NB4 (cell line): ENCODE results near the gene IL9R.

Source experiments
- MAX ChIP-seq: IDR thresholded peaks from 2 replicates; pipeline ENCODE4 v1.6.1; 2011; ENCODE audit warnings: low read depth, low read length
- MYC ChIP-seq: IDR thresholded peaks from 2 replicates; pipeline ENCODE4 v1.6.1; 2011; ENCODE audit warnings: low read depth, low read length
- POLR2A ChIP-seq: IDR thresholded peaks from 2 replicates; pipeline ENCODE4 v1.6.1; 2011; ENCODE audit warnings: mild to moderate bottlenecking; ENCODE audit not compliant: insufficient read length; ENCODE audit errors: extremely low read depth

- TF ChIP-seq MYC, result no peak
- TF ChIP-seq MAX, result no peak
- no peak for TF ChIP-seq POLR2A
Measured at GRCh38 chrX:156001001-156001666, 3.6 kb downstream of the IL9R start.
